Right atrium auricular region (tissue), 2 donors: Measurements from ENCODE around the gene PRKAG2. TPM values are rescaled to one million over a fixed set of nuclear protein-coding genes. Genes with fewer than 3 reads are reported as not detected.

ENCODE experiments used
- DNase-seq: peaks from one replicate; pipeline ENCODE4 v3.0.0-alpha.2; 2019; ENCODE audit warnings: low spot score
- H3K27ac ChIP-seq, 2 donors: fragments of 200-600 bp; sonication (generic); 1 replicate in 1 of 2; 2 replicates in 1 of 2; pipeline ENCODE4 v1.5.1; 2016 to 2019
- H3K27me3 ChIP-seq, 2 donors: fragments of 200-600 bp; sonication (generic); one replicate each; pipeline versions ENCODE4 v1.5.1 to v1.6.0; 2017 to 2019
- H3K36me3 ChIP-seq: fragments of 200-600 bp; sonication (generic); one replicate; pipeline ENCODE4 v1.5.1; 2016
- H3K4me1 ChIP-seq, 2 donors: fragments of 200-600 bp; sonication (generic); one replicate each; pipeline versions ENCODE4 v1.5.1 to v1.6.0; 2017 to 2019
- H3K4me3 ChIP-seq, 2 donors: fragments of 200-600 bp; sonication (generic); 1 replicate in 1 of 2; 2 replicates in 1 of 2; pipeline ENCODE4 v1.5.1; 2017 to 2019; ENCODE audit warnings: mild to moderate bottlenecking in 1 of 2, moderate library complexity in 1 of 2
- H3K9me3 ChIP-seq, 2 donors: fragments of 200-600 bp; sonication (generic); one replicate each; pipeline ENCODE4 v1.5.1; 2019
- total RNA-seq, 2 donors: library from RNA; depleted of rRNA; stranded (reverse); fragments of >200 nt; gene quantifications; one replicate each; pipeline ENCODE4 v1.1.0, GENCODE V29; 2016
- TF ChIP-seq, protein P1 (sequence below), 2 donors: fragments of 200-600 bp; sonication (generic); IDR thresholded peaks; one replicate each; pipeline ENCODE4 v1.5.1; 2019; ENCODE audit warnings: antibody characterized with exemption in 2 of 2

PRKAG2 gene
- total RNA-seq, 2 donors from 2014 or later: 133 to 177 TPM

DNA sequence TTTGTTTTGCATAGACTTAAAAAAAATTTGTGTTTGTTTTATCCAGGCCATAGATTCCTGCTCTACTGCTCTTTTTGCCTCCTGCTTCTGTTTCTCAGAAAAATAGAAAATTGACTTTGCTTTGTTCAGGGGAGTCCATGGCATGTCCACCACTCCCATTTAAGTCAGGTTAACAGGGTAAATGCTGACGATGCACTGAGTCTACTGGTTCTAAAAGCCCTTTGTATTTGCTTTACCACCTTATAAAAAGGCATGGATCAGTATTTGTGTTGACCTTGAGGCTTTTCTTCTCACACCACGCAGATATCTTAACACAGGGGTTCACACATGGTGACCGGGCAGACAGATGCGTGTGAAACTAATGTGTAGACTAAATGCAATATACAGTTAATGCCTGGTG, 217.7 kb downstream of the PRKAG2 start:
- peak overlapping the region; percentile 14 to 97 for H3K27ac ChIP-seq
- DNase-seq: no peak

DNA sequence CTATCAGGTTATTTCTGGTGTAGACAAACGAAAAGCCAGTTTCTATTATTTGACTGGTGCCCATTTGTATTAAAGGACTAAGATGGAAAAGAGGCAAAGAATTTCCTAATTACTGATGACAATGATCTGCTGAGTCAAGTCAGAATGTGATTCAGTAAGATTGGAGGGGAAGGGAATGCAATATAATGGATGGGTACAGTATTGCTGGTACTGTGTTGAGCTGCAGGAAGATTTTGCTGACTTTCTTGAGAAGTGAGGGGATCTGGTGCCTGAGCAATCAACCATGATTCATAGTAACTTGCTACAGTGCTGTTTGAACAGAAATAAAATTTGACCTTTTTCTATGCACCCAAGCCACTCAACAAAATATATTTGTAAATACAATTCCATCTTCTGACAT, 218.1 kb downstream of the PRKAG2 start:
- Histone ChIP-seq H3K9me3 (no peaks in the 10 kb centered on the region), H3K27ac (peak overlapping the region; percentile 59 to 97), H3K4me1 (peaks cover 0 to 31% of the 10 kb centered on the region in 2 donors), H3K4me3 (no peak overlapping the region), H3K36me3 (no peaks in the 10 kb centered on the region), H3K27me3 (no peaks in the 10 kb centered on the region)
- TF ChIP-seq, protein P1, sequence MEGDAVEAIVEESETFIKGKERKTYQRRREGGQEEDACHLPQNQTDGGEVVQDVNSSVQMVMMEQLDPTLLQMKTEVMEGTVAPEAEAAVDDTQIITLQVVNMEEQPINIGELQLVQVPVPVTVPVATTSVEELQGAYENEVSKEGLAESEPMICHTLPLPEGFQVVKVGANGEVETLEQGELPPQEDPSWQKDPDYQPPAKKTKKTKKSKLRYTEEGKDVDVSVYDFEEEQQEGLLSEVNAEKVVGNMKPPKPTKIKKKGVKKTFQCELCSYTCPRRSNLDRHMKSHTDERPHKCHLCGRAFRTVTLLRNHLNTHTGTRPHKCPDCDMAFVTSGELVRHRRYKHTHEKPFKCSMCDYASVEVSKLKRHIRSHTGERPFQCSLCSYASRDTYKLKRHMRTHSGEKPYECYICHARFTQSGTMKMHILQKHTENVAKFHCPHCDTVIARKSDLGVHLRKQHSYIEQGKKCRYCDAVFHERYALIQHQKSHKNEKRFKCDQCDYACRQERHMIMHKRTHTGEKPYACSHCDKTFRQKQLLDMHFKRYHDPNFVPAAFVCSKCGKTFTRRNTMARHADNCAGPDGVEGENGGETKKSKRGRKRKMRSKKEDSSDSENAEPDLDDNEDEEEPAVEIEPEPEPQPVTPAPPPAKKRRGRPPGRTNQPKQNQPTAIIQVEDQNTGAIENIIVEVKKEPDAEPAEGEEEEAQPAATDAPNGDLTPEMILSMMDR (IDR thresholded peaks at IDR 0.05): no peak
- DNase-seq: no peak

More for the DNA sequence above, 217.7 kb downstream of the PRKAG2 start:
- H3K9me3 ChIP-seq: no peaks in the 10 kb centered on the region
- no peaks in the 10 kb centered on the region for H3K27me3 ChIP-seq
- TF ChIP-seq, protein P1 (IDR thresholded peaks at IDR 0.05): no peak
- H3K4me1 ChIP-seq: peaks cover 0 to 35% of the 10 kb centered on the region in 2 donors
- no peaks in the 10 kb centered on the region for H3K36me3 ChIP-seq
- H3K4me3 ChIP-seq: no peak overlapping the region

- H3K27ac ChIP-seq: peak overlapping the region; percentile 59 to 97
- H3K9me3 ChIP-seq: no peaks in the 10 kb centered on the region
- H3K4me3 ChIP-seq: no peak overlapping the region
- DNase-seq: no peak
- H3K27me3 ChIP-seq: no peaks in the 10 kb centered on the region
- H3K4me1 ChIP-seq: peaks cover 0 to 20% of the 10 kb centered on the region in 2 donors
- TF ChIP-seq, protein P1 (IDR thresholded peaks at IDR 0.05): no peak
- H3K36me3 ChIP-seq: no peaks in the 10 kb centered on the region
Measured at GRCh38 chr7:151657173-151657572, 219.7 kb downstream of the PRKAG2 start.

GRCh38 chr7:151655555-151655954, 221.4 kb downstream of the PRKAG2 start:
- Histone ChIP-seq H3K4me3 (no peak overlapping the region), H3K9me3 (no peaks in the 10 kb centered on the region), H3K27me3 (no peaks in the 10 kb centered on the region), H3K4me1 (peaks cover 0 to 28% of the 10 kb centered on the region in 2 donors), H3K27ac (peak overlapping the region; percentile 9 to 39), H3K36me3 (no peaks in the 10 kb centered on the region)
- DNase-seq: no peak
- TF ChIP-seq, protein P1 (IDR thresholded peaks at IDR 0.05): no peak

DNA sequence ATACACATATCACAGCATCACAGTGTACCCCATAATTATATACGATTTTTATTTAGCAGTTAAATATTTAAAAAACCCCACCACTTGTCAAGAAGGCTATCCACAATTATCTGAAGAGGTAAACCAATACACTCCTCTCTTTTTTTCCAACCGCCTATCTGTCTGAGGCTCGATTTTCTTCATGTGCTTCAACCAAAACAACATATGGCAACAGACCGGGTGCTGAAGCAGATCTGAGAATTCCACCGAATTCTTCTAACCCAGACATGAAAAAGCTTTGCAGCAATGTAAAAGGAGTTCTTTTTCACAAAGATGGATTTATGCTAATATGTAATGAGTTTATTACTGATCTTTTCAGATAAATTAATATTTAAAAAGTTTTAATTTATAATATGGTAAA, 224.8 kb downstream of the PRKAG2 start:
- no peaks in the 10 kb centered on the region for H3K36me3 ChIP-seq
- no peak for DNase-seq
- no peaks in the 10 kb centered on the region for H3K27me3 ChIP-seq
- H3K9me3 ChIP-seq: no peaks in the 10 kb centered on the region
- no peak overlapping the region for H3K4me3 ChIP-seq
- peak overlapping the region; percentile 69 to 72 for H3K27ac ChIP-seq
- TF ChIP-seq, protein P1 (IDR thresholded peaks at IDR 0.05): no peak
- peaks cover 0 to 17% of the 10 kb centered on the region in 2 donors for H3K4me1 ChIP-seq

GRCh38 chr7:151650161-151650560, 226.8 kb downstream of the PRKAG2 start:
- no peak overlapping the region for H3K4me3 ChIP-seq
- peak overlapping the region; percentile 69 to 72 for H3K27ac ChIP-seq
- no peak for DNase-seq
- peaks cover 0 to 4% of the 10 kb centered on the region in 2 donors for H3K9me3 ChIP-seq
- peaks cover 6% of the 10 kb centered on the region for H3K36me3 ChIP-seq
- no peaks in the 10 kb centered on the region for H3K27me3 ChIP-seq
- TF ChIP-seq, protein P1 (IDR thresholded peaks at IDR 0.05): no peak
- peaks cover 0 to 17% of the 10 kb centered on the region in 2 donors for H3K4me1 ChIP-seq
